Ovary (tissue), 3 donors: ENCODE data around the gene KCNMA1.

ENCODE experiments used
- EP300 ChIP-seq: sonication (generic); formaldehyde crosslinking; IDR thresholded peaks from one replicate; pipeline ENCODE4 v1.6.1; 2017; ENCODE audit warnings: antibody characterized with exemption
- POLR2A ChIP-seq: fragments of 450-650 bp; IDR thresholded peaks from one replicate; pipeline ENCODE4 v1.6.1; 2017; ENCODE audit warnings: antibody characterized with exemption, mild to moderate bottlenecking, moderate library complexity
- TF ChIP-seq, protein P1 (sequence below), 3 donors: fragments of 450-650 bp in 2 of 3; fragments of 200-600 bp in 1 of 3; IDR thresholded peaks; one replicate each; pipeline versions ENCODE4 v1.5.1 to v1.8.0; 2016 to 2022; ENCODE audit warnings: antibody characterized with exemption in 3 of 3, mild to moderate bottlenecking in 1 of 3
- donor health status: DM: no; HTN: no; CAD: no.

DNA sequence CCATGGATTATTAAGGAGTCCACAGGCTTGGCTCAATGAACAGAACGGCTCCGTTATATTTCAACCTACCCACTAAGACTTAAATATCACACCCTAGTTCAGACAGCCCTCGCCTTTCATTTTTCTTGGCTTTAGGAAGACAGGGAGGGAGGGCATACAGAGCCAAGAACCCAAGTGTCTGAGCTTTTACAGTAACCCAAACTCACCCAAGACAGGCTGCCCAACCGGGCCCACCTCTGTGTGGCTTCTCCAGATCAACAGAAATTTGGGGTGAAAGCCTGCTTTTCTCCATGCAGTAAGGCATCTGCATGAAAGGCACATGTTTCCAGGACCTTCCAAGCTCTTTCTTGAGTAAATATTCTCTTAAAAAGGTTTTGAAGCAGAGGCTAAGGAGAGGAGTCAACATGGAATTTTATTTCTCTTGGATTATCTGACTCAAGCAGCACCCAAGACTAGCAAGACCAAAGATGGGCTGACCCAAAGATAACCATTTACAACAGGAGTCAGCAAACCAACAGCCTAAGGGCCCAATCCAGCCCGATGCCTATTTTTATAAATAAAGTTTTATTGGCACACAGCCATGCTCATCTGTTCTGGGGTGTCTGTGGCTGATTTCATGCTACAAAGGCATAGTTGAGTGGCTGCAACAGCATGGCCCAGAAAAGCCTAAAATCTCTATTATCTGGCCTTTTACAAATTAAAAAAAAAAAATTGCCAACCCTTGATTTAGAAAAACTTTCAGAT is 90.1 kb downstream of the KCNMA1 start:
- TF ChIP-seq EP300: no peak
- TF ChIP-seq, protein P1, sequence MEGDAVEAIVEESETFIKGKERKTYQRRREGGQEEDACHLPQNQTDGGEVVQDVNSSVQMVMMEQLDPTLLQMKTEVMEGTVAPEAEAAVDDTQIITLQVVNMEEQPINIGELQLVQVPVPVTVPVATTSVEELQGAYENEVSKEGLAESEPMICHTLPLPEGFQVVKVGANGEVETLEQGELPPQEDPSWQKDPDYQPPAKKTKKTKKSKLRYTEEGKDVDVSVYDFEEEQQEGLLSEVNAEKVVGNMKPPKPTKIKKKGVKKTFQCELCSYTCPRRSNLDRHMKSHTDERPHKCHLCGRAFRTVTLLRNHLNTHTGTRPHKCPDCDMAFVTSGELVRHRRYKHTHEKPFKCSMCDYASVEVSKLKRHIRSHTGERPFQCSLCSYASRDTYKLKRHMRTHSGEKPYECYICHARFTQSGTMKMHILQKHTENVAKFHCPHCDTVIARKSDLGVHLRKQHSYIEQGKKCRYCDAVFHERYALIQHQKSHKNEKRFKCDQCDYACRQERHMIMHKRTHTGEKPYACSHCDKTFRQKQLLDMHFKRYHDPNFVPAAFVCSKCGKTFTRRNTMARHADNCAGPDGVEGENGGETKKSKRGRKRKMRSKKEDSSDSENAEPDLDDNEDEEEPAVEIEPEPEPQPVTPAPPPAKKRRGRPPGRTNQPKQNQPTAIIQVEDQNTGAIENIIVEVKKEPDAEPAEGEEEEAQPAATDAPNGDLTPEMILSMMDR (IDR thresholded peaks at IDR 0.05): no peak
- no peak for TF ChIP-seq POLR2A
